Pons (tissue), 1 donor: ENCODE measurements around the gene POLN.

Experiments
- DNase-seq: peaks from one replicate; pipeline ENCODE4 v3.0.0-alpha.2; 2016; ENCODE audit warnings: low spot score

POLN gene

GRCh38 chr4:2241410-2242353 is at the start of gene POLN, which contains the start of gene HAUS3:
POLN (minus strand) TSS chr4:2242121; CDS start chr4:2229231, 12,890 bp downstream.
HAUS3 (minus strand) TSS chr4:2242121; CDS start chr4:2240946, 1,175 bp downstream.
- peak; percentile 97 for DNase-seq

GRCh38 chr4:2290974-2291704 is 49.2 kb upstream of the POLN start:
- no peak for DNase-seq

GRCh38 chr4:2290488-2290887 is 48.6 kb upstream of the POLN start:
- no peak for DNase-seq

GRCh38 chr4:2289955-2290333 is 48.0 kb upstream of the POLN start:
- no peak for DNase-seq

GRCh38 chr4:2289311-2289954 is 47.5 kb upstream of the POLN start:
- DNase-seq, result no peak

GRCh38 chr4:2288051-2288541 is 46.2 kb upstream of the POLN start:
- no peak for DNase-seq

GRCh38 chr4:2287594-2287915 is 45.6 kb upstream of the POLN start:
- no peak for DNase-seq

- no peak for DNase-seq
These were observed 45.1 kb upstream of the POLN start for GRCh38 chr4:2286904-2287593.

- no peak for DNase-seq
These were observed 43.9 kb upstream of the POLN start for GRCh38 chr4:2285613-2286381.

- no peak for DNase-seq
These were observed 43.2 kb upstream of the POLN start for GRCh38 chr4:2284934-2285612.

- no peak for DNase-seq
These were observed 42.4 kb upstream of the POLN start for GRCh38 chr4:2284161-2284933.

- no peak for DNase-seq
These were observed 41.3 kb upstream of the POLN start for GRCh38 chr4:2283199-2283711.

GRCh38 chr4:2281575-2282343 is 39.8 kb upstream of the POLN start:
- no peak for DNase-seq

GRCh38 chr4:2280531-2281300 is 38.8 kb upstream of the POLN start:
- peak; percentile 67 for DNase-seq

GRCh38 chr4:2277956-2278355 is 36.0 kb upstream of the POLN start:
- DNase-seq, result no peak

- no peak for DNase-seq
These were observed 34.8 kb upstream of the POLN start for GRCh38 chr4:2276581-2277325.
